T1000 (cell line): ENCODE results near the gene CCNB3.

ENCODE experiments used
- DNase-seq: peaks from one replicate; lab custom pipeline; 2025; ENCODE audit warnings: mixed read lengths; lab: John Stamatoyannopoulos, UW

Gene CCNB3

GRCh38 chrX:50343917-50344316, 139.4 kb downstream of the CCNB3 start:
- DNase-seq = no peak

DNA sequence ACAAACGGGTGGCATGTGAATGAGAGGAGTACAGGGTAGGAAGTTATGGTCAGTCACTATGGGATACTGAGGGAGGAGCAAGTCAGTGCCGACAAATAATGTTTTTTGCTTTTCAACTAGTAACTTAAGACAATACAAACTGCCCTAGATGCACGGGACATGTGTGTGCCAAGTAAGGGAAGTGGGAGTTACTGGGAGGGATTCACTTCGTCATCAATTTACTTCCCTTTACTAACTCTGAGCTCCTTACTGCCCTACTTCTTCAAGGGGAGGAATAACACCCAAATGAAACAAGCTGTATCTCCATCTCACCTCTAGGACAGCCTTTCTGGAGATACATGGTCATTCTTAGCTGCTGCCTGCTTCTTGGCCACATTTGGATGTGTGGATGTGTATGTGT, 168.4 kb downstream of the CCNB3 start:
- no peak for DNase-seq

DNA sequence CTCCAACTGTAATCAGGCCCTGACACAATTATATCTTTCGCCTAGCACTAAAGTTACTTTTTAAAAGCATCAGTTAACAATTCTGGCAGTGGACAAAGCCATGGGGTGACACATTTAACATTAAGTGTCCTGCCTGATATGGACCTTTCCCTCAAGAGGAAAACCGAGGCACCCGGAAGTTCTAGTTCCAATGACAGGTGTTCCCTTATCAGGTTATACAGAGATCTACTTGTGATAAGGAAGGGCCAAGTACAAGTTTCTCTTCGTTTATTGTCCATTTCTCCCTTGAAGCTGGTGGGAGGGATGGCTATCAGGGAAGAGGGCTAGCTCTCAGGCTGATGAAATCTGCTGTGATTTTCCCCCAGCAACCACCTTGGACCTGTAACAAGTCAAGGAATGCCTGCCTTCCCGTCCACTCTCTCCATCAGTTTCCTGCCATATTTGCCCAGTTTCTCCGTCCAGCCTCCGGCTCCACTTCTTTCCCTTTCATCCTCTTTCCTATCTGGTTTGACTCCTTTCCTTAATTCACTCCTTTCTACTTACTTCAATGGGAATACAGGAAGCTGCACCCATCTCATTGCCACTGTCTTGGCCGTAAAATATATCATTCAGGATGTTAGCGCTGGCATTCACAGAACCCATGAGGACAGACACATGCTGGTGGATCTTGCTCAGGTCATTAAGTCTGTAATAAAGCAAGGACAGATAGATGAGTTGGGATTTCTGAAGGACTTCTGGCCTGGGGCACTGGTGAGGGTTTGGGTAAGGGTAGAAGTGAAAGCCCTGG, 171.1 kb downstream of the CCNB3 start:
- no peak for DNase-seq

GRCh38 chrX:50381729-50382415, 177.3 kb downstream of the CCNB3 start:
- no peak for DNase-seq

DNA sequence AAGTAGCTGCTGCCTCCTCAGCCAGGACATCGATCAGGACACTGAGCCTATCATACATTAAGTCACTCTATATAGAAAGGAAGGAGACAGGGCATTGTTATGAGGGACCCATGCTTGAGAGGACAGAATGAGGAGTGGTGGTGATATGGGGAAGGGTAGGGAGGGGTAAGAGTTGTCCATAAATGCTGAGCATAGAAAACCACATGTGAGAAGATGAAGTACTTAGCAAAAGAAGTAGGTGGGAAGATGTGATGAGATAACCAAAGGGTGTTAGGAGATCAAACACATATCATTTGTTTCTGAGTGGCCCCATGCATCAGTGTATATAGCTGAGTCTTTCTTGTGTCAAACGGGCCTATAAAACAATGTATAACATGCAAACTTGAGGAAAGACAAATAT, 182.0 kb downstream of the CCNB3 start:
- no peak for DNase-seq

- DNase-seq = no peak
These were observed 189.3 kb downstream of the CCNB3 start for GRCh38 chrX:50393902-50394301.
